PC-9 (cell line): Measurements from ENCODE around the gene CACNA1I. TPM values are rescaled to one million over a fixed set of nuclear protein-coding genes. Genes with fewer than 3 reads are reported as not detected.

Experiments used
- BruUV-seq: library from RNA; stranded (reverse); fragments of 400-500 nt; replicated peaks from 2 replicates; lab custom pipeline; 2021; lab: Mats Ljungman, UMichigan
- CTCF ChIA-PET: fragments of 300-600 bp; sonication (Branson Sonifier 250); formaldehyde crosslinking; loops from one replicate; lab custom pipeline; 2022; ENCODE audit warnings: antibody characterized with exemption; lab: Charles Lee
- POLR2A ChIA-PET: fragments of 300-600 bp; sonication (Branson Sonifier 250); formaldehyde crosslinking; loops from one replicate; lab custom pipeline; 2022; ENCODE audit warnings: antibody characterized with exemption; ENCODE audit not compliant: unreplicated experiment; lab: Charles Lee
- DNase-seq, 2 experiments: peaks; one replicate each; pipeline versions ENCODE4 v3.0.0 to v3.0.0-alpha.2; 2015 to 2022; ENCODE audit warnings: mixed read lengths in 1 of 2
- H2AFZ ChIP-seq: fragments of 200-600 bp; sonication (generic); 2 replicates; pipeline ENCODE4 v1.8.1; 2017; ENCODE audit warnings: antibody characterized with exemption
- H3F3A ChIP-seq: fragments of 200-600 bp; sonication (generic); 2 replicates; pipeline ENCODE4 v1.8.1; 2017; ENCODE audit warnings: antibody characterized with exemption, mild to moderate bottlenecking, low read depth; ENCODE audit not compliant: insufficient read depth
- H3K27ac ChIP-seq: fragments of 200-600 bp; sonication (generic); 2 replicates; pipeline ENCODE4 v1.6.1; 2016; ENCODE audit warnings: mixed run types
- H3K27me3 ChIP-seq: fragments of 200-600 bp; sonication (generic); 2 replicates; pipeline ENCODE4 v1.6.1; 2016; ENCODE audit warnings: low read depth, mixed run types; ENCODE audit not compliant: insufficient read depth
- H3K36me3 ChIP-seq: fragments of 200-600 bp; sonication (generic); 2 replicates; pipeline ENCODE4 v1.6.1; 2016; ENCODE audit warnings: low read depth, mixed run types
- H3K4me1 ChIP-seq: fragments of 200-600 bp; sonication (generic); replicated peaks from 2 replicates; pipeline ENCODE4 v1.6.1; 2016; ENCODE audit warnings: mixed run types; ENCODE audit not compliant: insufficient read depth
- H3K4me2 ChIP-seq: fragments of 200-600 bp; sonication (generic); 2 replicates; pipeline ENCODE4 v1.6.1; 2017; ENCODE audit warnings: mixed run types
- H3K4me3 ChIP-seq: fragments of 200-600 bp; sonication (generic); 2 replicates; pipeline ENCODE4 v1.6.1; 2016; ENCODE audit warnings: mixed run types
- H3K79me2 ChIP-seq: fragments of 200-600 bp; sonication (generic); 2 replicates; pipeline ENCODE4 v1.6.1; 2017; ENCODE audit warnings: low read depth, mixed run types
- H3K9me2 ChIP-seq: fragments of 200-600 bp; sonication (generic); 2 replicates; pipeline ENCODE4 v1.8.1; 2017; ENCODE audit warnings: mild to moderate bottlenecking; ENCODE audit not compliant: insufficient read depth
- H3K9me3 ChIP-seq: fragments of 200-600 bp; sonication (generic); 2 replicates; pipeline ENCODE4 v1.8.1; 2016; ENCODE audit warnings: low read depth; ENCODE audit not compliant: insufficient read depth
- H4K20me1 ChIP-seq: fragments of 200-600 bp; sonication (generic); 2 replicates; pipeline ENCODE4 v1.8.1; 2017; ENCODE audit not compliant: insufficient read depth
- CTCF ChIP-seq: fragments of 200-600 bp; sonication (generic); conservative IDR thresholded peaks from 2 replicates; pipeline ENCODE4 v1.6.1; 2017; ENCODE audit warnings: mixed run types, antibody characterized with exemption, mild to moderate bottlenecking, moderate library complexity
- EZH2 ChIP-seq: fragments of 200-600 bp; sonication (generic); IDR thresholded peaks from 2 replicates; pipeline ENCODE4 v1.8.0; 2017; ENCODE audit warnings: antibody characterized with exemption, low read depth
- intact Hi-C: fragments of 100-400 bp; cut with micrococcal nuclease; formaldehyde crosslinking; loops from one replicate; pipeline ENCODE4 v1.10.0; 2022; ENCODE audit not compliant: unreplicated experiment
- total RNA-seq: library from RNA; stranded (reverse); gene quantifications from 2 replicates; pipeline ENCODE4 v1.2.3, GENCODE V29; 2021

CACNA1I gene
- total RNA-seq, 1 experiment from 2014 or later: 2.8 TPM

GRCh38 chr22:39580795-39581194 lies 10.2 kb downstream of the CACNA1I start:
- Histone ChIP-seq H3K27me3 (peaks cover 10% of the 10 kb centered on the region), H3K36me3 (no peaks in the 10 kb centered on the region), H3K4me2 (no peak overlapping the region), H4K20me1 (no peaks in the 10 kb centered on the region), H3K9me3 (no peaks in the 10 kb centered on the region), H3K27ac (no peak overlapping the region), H3K4me3 (no peak overlapping the region), H2AFZ (no peak overlapping the region), H3K4me1 (no peaks in the 10 kb centered on the region), H3F3A (0 out of 2 replicates have a peak, but pooled peaks cover under 1% of the 10 kb centered on the region), H3K79me2 (no peaks in the 10 kb centered on the region), H3K9me2 (no peaks in the 10 kb centered on the region)
- CTCF ChIA-PET: no interaction called here
- no peak for DNase-seq
- POLR2A ChIA-PET: interaction anchor here (0.7 kb wide), 1 partner anchor 771 kb away, joined by 5 read pairs; no protein-coding TSS in a partner anchor
- no peak for TF ChIP-seq EZH2
- TF ChIP-seq CTCF: no peak
- intact Hi-C loops: no loop called here
- no TSS peak for BruUV-seq

GRCh38 chr22:39581303-39581702 lies 10.8 kb downstream of the CACNA1I start:
- no TSS peak for BruUV-seq
- Histone ChIP-seq H3K4me3 (no peak overlapping the region), H3K9me2 (no peaks in the 10 kb centered on the region), H3K9me3 (no peaks in the 10 kb centered on the region), H3K36me3 (no peaks in the 10 kb centered on the region), H3K4me2 (no peak overlapping the region), H3K4me1 (no peaks in the 10 kb centered on the region), H2AFZ (no peak overlapping the region), H3K27me3 (peaks cover 10% of the 10 kb centered on the region), H3F3A (no peaks in the 10 kb centered on the region), H4K20me1 (no peaks in the 10 kb centered on the region), H3K79me2 (no peaks in the 10 kb centered on the region), H3K27ac (no peak overlapping the region)
- intact Hi-C loops: no loop called here
- ChIA-PET CTCF (no interaction called here), POLR2A (interaction anchor here (0.7 kb wide), 1 partner anchor 771 kb away, joined by 5 read pairs; no protein-coding TSS in a partner anchor)
- DNase-seq: no peak
- TF ChIP-seq EZH2 (no peak), CTCF (no peak)

- Histone ChIP-seq H4K20me1 (no peaks in the 10 kb centered on the region), H3K4me2 (no peak overlapping the region), H3K27ac (no peak overlapping the region), H3K27me3 (peaks cover 10% of the 10 kb centered on the region), H3F3A (no peaks in the 10 kb centered on the region), H3K4me3 (no peak overlapping the region), H2AFZ (no peak overlapping the region), H3K79me2 (no peaks in the 10 kb centered on the region), H3K9me3 (no peaks in the 10 kb centered on the region), H3K9me2 (no peaks in the 10 kb centered on the region), H3K4me1 (no peaks in the 10 kb centered on the region), H3K36me3 (no peaks in the 10 kb centered on the region)
- no TSS peak for BruUV-seq
- no peak for TF ChIP-seq EZH2
- TF ChIP-seq CTCF: no peak
- DNase-seq: no peak
- ChIA-PET POLR2A (no interaction called here), CTCF (no interaction called here)
- intact Hi-C loops: no loop called here
These were observed 12.6 kb downstream of the CACNA1I start for GRCh38 chr22:39583066-39583667.
